ENCODE results near the gene POP4. TPM values are rescaled to one million over a fixed set of nuclear protein-coding genes. Genes with fewer than 3 reads are reported as not detected.

POP4 gene, protein sequence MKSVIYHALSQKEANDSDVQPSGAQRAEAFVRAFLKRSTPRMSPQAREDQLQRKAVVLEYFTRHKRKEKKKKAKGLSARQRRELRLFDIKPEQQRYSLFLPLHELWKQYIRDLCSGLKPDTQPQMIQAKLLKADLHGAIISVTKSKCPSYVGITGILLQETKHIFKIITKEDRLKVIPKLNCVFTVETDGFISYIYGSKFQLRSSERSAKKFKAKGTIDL
- total RNA-seq (2021; fragmentation: NEBNext Ultra II Directional; extraction: Animal tissue kit (Norgen Biotek cat#: 25700)) (38.0 and 41.5 TPM in 2 replicates), polyA plus RNA-seq (2011; rRNA removed) (22.8 and 29.1 TPM in 2 replicates), polyA minus RNA-seq (2011; rRNA and poly(A)+ RNA removed) (25.6 and 43.4 TPM in 2 replicates)
- polyA plus RNA-seq (2011; cell fraction: cytosol; rRNA removed): 36.0 TPM
- polyA plus RNA-seq (2011; cell fraction: nucleus; rRNA removed): 35.2 TPM
- polyA plus RNA-seq (2012, experiment 1 of 2): 28.3 to 36.0 TPM (median 33.8 TPM) in 4 replicates
- 21.5 TPM for polyA plus RNA-seq (2012, experiment 2 of 2)
- polyA plus RNA-seq (2013, experiment 1 of 2): 49.0 TPM
- 48.9 TPM for polyA plus RNA-seq (2013, experiment 2 of 2)
- polyA minus RNA-seq (2011; cell fraction: cytosol; rRNA and poly(A)+ RNA removed): 21.2 TPM
- polyA minus RNA-seq (2011; cell fraction: nucleus; rRNA and poly(A)+ RNA removed): 48.4 TPM
- long read RNA-seq, experiment 1, transcript POP4-202 (7 exons, 3,385 nt): major isoform, 13 of 25 reads
- long read RNA-seq, experiment 1, partial matches to known transcripts: 8 of 25 reads
- long read RNA-seq, experiment 1, other reads (novel, unspliced or antisense): 3 of 25 reads
- long read RNA-seq, experiment 2, transcript POP4-202 (7 exons, 3,385 nt): major isoform, 38 of 50 reads
- long read RNA-seq, experiment 2, partial matches to known transcripts: 1 of 50 reads
- long read RNA-seq, experiment 2, other reads (novel, unspliced or antisense): 9 of 50 reads

DNA sequence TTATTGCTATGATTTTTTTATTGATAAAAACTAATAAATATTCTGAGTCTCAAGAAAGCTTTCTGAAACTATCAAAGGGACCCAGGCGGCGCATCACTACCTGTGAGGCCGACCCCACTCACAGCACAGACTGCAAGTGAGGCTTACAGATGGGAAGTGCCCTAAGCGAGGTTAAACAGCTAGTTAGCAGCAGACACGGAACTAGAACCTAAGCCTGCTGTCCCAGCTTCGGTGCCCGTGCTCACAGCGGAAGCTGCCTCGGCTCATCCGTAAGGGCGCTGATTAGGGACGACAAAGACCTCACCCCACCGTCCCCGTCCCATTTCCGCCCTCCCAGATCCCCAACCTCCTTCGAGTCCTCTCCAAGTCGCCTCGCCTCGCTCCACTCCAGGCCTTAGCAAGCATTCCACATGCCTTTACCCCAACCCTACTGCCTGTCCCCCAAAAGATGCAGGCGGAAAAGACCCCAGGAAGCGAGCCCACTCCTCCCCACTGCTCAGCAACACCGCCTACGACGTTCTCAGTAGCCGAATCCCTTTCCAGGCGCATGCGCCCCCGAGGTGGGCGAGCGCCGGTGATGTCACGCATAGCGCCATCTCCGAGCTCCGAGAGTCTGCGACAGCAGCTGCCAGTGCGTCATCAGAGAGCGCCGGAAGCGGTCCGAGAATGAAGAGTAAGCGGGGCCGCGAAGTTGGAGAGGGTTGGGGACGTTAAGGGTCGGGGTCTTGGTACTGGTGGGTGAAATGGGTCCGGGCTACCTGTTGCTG, at the start of gene POP4:
TSS of gene POP4 (plus strand) at position 631 of the 767 bp plus-strand sequence. CDS start at position 667, 36 bp downstream.
- Histone ChIP-seq H2AK5ac (ENCODE audit: low read depth, low read length) (no peak within 1 kb of the TSS), H4K91ac (replicated peaks; ENCODE audit: insufficient read length, low read length) (peak within 1 kb of the TSS; percentile 94), H3K4me2 (ENCODE audit: insufficient read depth in 1 of 2, low read depth in 2 of 2, low read length in 2 of 2) (peak within 1 kb of the TSS; percentile 79 to 95), H3K4me3 (ENCODE audit: extremely low read depth in 1 of 4, insufficient read depth in 2 of 4, low read depth in 3 of 4, low read length in 4 of 4) (peak within 1 kb of the TSS; percentile 81 to 99 (median 92)), H3K79me2 (ENCODE audit: control insufficient read depth in 1 of 2, insufficient read depth in 2 of 2, low read length in 2 of 2) (peaks cover 0 to 13% of the 10 kb centered on the region in 2 experiments; a peak in 2 of 4 replicates), H4K5ac (ENCODE audit: insufficient read length, low read depth, low read length) (peak within 1 kb of the TSS; percentile 98), H2BK120ac (replicated peaks; ENCODE audit: low read depth, low read length) (no peak within 1 kb of the TSS), H2BK5ac (ENCODE audit: low read depth, low read length) (peak within 1 kb of the TSS; percentile 98), H3K9ac (replicated peaks in 1 of 4; ENCODE audit: extremely low read depth in 1 of 4, low read depth in 3 of 4, low read length in 3 of 4) (peak within 1 kb of the TSS; percentile 92 to 99 (median 96)), H3K4me1 (replicated peaks in 1 of 4; ENCODE audit: control insufficient read depth in 3 of 4, insufficient read depth in 4 of 4, low read length in 3 of 4) (peaks cover 0 to 3% (median 0%) of the 10 kb centered on the region in 4 experiments; a peak in 3 of 7 replicates), H3K27me3 (replicated peaks in 1 of 4; ENCODE audit: control insufficient read depth in 3 of 4, extremely low read depth in 1 of 4, insufficient read depth in 3 of 4, low read length in 3 of 4) (no peaks in the 10 kb centered on the region), H3K27ac (ENCODE audit: low read depth, low read length) (peak within 1 kb of the TSS; percentile 89), H3K56ac (replicated peaks; ENCODE audit: insufficient read length, low read depth, low read length) (peak within 1 kb of the TSS; percentile 93), H2BK15ac (ENCODE audit: low read length) (peak within 1 kb of the TSS; percentile 25; the same call in 1 of the 2 replicates), H3K36me3 (ENCODE audit: control insufficient read depth in 2 of 4, insufficient read depth in 4 of 4, low read length in 3 of 4) (peaks cover 0 to 3% (median under 1%) of the 10 kb centered on the region in 4 experiments; a peak in 2 of 8 replicates), H3K9me3 (ENCODE audit: insufficient read depth in 2 of 2, low read depth in 1 of 2, low read length in 1 of 2) (no peaks in the 10 kb centered on the region), H2BK20ac (ENCODE audit: low read length) (no peak within 1 kb of the TSS), H3K4ac (replicated peaks; ENCODE audit: insufficient read length, low read depth, low read length) (no peak within 1 kb of the TSS), H3K23ac (ENCODE audit: insufficient read length) (no peak within 1 kb of the TSS), H4K8ac (ENCODE audit: extremely low read depth, insufficient read depth, low read length) (peak within 1 kb of the TSS; percentile 98), H4K20me1 (replicated peaks in 1 of 2; ENCODE audit: control insufficient read depth in 1 of 2, insufficient read depth in 2 of 2, low read length in 2 of 2) (no peaks in the 10 kb centered on the region), H2BK12ac (ENCODE audit: low read depth, low read length) (peak within 1 kb of the TSS; percentile 40; the same call in 1 of the 2 replicates), H3K79me1 (ENCODE audit: low read depth, low read length) (no peaks in the 10 kb centered on the region; the same call in 1 of the 2 replicates), H3K23me2 (ENCODE audit: low read depth, low read length) (peaks cover 6% of the 10 kb centered on the region; the same call in 1 of the 2 replicates), H3K18ac (ENCODE audit: extremely low read depth, low read length) (peak within 1 kb of the TSS; percentile 91; the same call in 1 of the 2 replicates), H2AFZ (ENCODE audit: low read length) (peak within 1 kb of the TSS; percentile 70; the same call in 1 of the 2 replicates), H3K14ac (ENCODE audit: insufficient read length) (no peak within 1 kb of the TSS)
- POLR2A ChIA-PET (ENCODE audit: partially characterized antibody): interaction anchor here (0.8 to 3.0 kb wide), 18 partner anchors 8 to 303 kb away, joined by 3 to 12 read pairs (median 4); partner anchors contain the start of gene PLEKHF1
- FAIRE-seq (peak; percentile 79), DNase-seq (ENCODE audit: low read depth in 1 of 2, low spot score in 2 of 2) (peak; percentile 84 to 98)
- CTCF ChIA-PET (ENCODE audit: partially characterized antibody): interaction anchor here (0.8 to 9.9 kb wide), 8 partner anchors 9 to 86 kb away, joined by 3 to 109 read pairs (median 4); partner anchors contain the start of gene PLEKHF1
- WGBS, 2 experiments (ENCODE audit: extremely low coverage in 1 of 2, insufficient coverage in 1 of 2, insufficient read length in 1 of 2, insufficient replicate concordance in 2 of 2, low coverage in 1 of 2, low lambda C conversion rate in 2 of 2, missing lambda C conversion rate in 1 of 2): 3% methylated on average over 43 of the region's 47 CpGs; no CpG with 5 or more reads in 1 of the 2 experiments
- TF ChIP-seq TAF7 (optimal IDR thresholded peaks at IDR 0.05; ENCODE audit: borderline replicate concordance, low read depth, low read length) (peak; percentile 94), GTF2F1 (IDR thresholded peaks at IDR 0.05; ENCODE audit: borderline replicate concordance, low read depth, low read length) (peak; percentile 82; the same call in 1 of the 2 replicates), BRCA1 (IDR thresholded peaks at IDR 0.05; ENCODE audit: low read depth, low read length) (no peak; the same call in 1 of the 2 replicates), PHF8 (conservative IDR thresholded peaks at IDR 0.05; ENCODE audit: low read depth, low read length) (peak; percentile 99), TBP (IDR thresholded peaks at IDR 0.05; ENCODE audit: low read depth, low read length) (peak; percentile 90), POLR2AphosphoS5 (IDR thresholded peaks at IDR 0.05; ENCODE audit: low read depth, low read length) (peak; percentile 95), HDAC6 (IDR thresholded peaks at IDR 0.05; ENCODE audit: low read depth, low read length) (no peak)
